IPS-20b (cell line): ENCODE results near the gene GSG1L.
"Not testable (repeated sequence)": the region's sequence is repeated elsewhere in the genome, so short reads cannot be mapped to it uniquely, and the experiment has no call there.

Experiments used
- H3K27ac ChIP-seq: one replicate; pipeline ENCODE4 v1.5.1; 2013; ENCODE audit warnings: low read length
- H3K27me3 ChIP-seq: 2 replicates; pipeline ENCODE4 v1.6.1; 2013; ENCODE audit warnings: mild to moderate bottlenecking, low read length, inconsistent platforms; ENCODE audit not compliant: insufficient read depth
- H3K36me3 ChIP-seq: 2 replicates; pipeline ENCODE4 v1.6.1; 2013; ENCODE audit warnings: low read depth, mild to moderate bottlenecking, inconsistent platforms, low read length, moderate library complexity; ENCODE audit not compliant: insufficient read depth
- H3K4me1 ChIP-seq: 2 replicates; pipeline ENCODE4 v1.6.1; 2013; ENCODE audit warnings: mild to moderate bottlenecking, control low read depth, inconsistent platforms, low read length, moderate library complexity; ENCODE audit not compliant: insufficient read depth
- H3K4me3 ChIP-seq: 2 replicates; pipeline ENCODE4 v1.5.1; 2013; ENCODE audit warnings: mild to moderate bottlenecking, low read length, inconsistent platforms
- H3K9ac ChIP-seq: 2 replicates; pipeline ENCODE4 v1.6.1; 2013; ENCODE audit warnings: low read depth, mild to moderate bottlenecking, inconsistent platforms, low read length, moderate library complexity
- H3K9me3 ChIP-seq: 2 replicates; pipeline ENCODE4 v1.6.1; 2013; ENCODE audit warnings: mild to moderate bottlenecking, low read depth, low read length, inconsistent platforms; ENCODE audit not compliant: insufficient read depth

GSG1L gene

DNA sequence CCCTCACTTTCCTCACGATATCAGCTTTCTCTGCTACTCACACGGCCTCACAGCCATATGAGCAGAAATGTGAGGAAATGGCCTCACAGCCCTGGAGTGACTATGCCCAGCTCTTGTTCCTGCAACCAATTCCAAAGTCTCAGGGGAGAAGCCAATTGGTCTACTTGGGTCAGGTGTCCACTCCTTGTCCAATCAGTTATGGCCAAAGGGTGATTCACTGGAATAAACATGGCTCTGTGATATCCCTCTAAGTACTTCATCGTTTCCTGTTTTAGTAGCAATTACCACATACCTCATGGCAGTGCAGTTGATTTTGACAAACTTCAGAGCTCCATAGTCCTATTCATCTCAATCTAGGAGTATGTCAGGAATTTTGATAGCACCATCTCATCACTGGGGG is 318.2 kb downstream of the GSG1L start:
- Histone ChIP-seq H3K9me3 (no peaks in the 10 kb centered on the region), H3K27me3 (no peaks in the 10 kb centered on the region), H3K9ac (no peak overlapping the region), H3K4me1 (no peaks in the 10 kb centered on the region), H3K27ac (no peak overlapping the region), H3K36me3 (peaks cover 5% of the 10 kb centered on the region; the same call in 1 of the 2 replicates), H3K4me3 (no peak overlapping the region)

DNA sequence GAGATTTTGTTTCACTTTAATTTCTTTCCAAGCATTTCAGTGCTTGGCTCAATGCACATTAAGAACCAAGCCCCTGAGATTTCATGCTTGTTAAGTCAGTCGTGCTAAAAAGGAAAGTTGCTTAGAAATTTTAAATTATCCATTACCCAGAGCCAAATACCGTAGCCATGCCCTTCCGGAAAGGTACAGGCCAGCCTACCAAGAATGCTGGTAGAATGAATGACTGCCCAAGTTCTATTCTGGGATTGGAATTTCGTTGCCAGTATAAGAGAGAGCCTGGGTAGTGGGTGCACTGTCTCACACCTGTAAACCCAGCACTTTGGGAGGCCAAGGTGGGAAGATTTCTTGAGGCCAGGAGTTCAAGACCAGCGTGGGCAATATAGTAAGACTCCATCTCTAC is 319.6 kb downstream of the GSG1L start:
- Histone ChIP-seq H3K9ac (no peak overlapping the region), H3K36me3 (peaks cover 9% of the 10 kb centered on the region; the same call in 1 of the 2 replicates), H3K9me3 (no peaks in the 10 kb centered on the region), H3K27me3 (no peaks in the 10 kb centered on the region), H3K4me3 (no peak overlapping the region), H3K4me1 (no peaks in the 10 kb centered on the region), H3K27ac (no peak overlapping the region)

DNA sequence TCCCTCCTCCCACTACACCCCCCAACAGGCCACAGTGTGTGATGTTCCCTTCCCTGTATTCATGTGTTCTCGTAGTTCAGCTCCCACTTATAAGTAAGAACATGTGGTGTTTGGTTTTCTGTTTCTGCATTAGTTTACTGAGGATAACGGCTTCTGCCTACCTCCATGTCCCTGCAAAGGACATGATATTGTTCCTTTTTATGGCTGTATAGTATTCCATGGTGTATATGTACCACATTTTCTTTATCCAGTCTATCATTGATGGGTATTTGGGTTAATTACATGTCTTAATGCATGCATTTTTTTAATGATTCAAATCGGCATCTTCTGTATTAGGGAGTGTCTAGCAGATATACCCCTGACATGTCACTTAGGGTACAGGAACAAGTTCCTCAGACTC is 320.5 kb downstream of the GSG1L start:
- H3K27ac ChIP-seq, H3K36me3 ChIP-seq, H3K4me1 ChIP-seq, H3K9me3 ChIP-seq, H3K27me3 ChIP-seq, H3K9ac ChIP-seq, H3K4me3 ChIP-seq: not testable (repeated sequence)

DNA sequence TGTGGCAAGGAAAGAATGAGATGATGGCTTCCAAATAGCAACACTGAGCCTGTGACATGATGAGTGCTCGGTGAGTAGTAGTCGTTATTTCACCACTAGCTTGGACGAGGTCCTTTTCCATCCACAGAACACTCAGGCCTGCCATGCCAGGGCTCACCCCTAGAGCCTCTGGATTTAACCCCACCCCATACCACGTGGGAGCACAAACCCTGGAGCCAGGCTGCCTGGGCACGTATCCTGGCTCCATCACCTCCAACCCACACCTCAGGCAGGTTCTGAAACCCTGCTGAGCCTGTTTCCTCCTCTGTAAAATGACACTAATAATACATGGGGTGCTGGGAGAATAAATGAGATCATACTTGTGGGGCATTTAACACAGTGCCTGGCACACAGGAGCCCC is 321.2 kb downstream of the GSG1L start:
- H3K9me3 ChIP-seq = no peaks in the 10 kb centered on the region
- no peaks in the 10 kb centered on the region for H3K27me3 ChIP-seq
- H3K4me1 ChIP-seq = no peaks in the 10 kb centered on the region
- no peak overlapping the region for H3K27ac ChIP-seq
- no peak overlapping the region for H3K9ac ChIP-seq
- peaks cover 9% of the 10 kb centered on the region; the same call in 1 of the 2 replicates for H3K36me3 ChIP-seq
- H3K4me3 ChIP-seq = no peak overlapping the region

DNA sequence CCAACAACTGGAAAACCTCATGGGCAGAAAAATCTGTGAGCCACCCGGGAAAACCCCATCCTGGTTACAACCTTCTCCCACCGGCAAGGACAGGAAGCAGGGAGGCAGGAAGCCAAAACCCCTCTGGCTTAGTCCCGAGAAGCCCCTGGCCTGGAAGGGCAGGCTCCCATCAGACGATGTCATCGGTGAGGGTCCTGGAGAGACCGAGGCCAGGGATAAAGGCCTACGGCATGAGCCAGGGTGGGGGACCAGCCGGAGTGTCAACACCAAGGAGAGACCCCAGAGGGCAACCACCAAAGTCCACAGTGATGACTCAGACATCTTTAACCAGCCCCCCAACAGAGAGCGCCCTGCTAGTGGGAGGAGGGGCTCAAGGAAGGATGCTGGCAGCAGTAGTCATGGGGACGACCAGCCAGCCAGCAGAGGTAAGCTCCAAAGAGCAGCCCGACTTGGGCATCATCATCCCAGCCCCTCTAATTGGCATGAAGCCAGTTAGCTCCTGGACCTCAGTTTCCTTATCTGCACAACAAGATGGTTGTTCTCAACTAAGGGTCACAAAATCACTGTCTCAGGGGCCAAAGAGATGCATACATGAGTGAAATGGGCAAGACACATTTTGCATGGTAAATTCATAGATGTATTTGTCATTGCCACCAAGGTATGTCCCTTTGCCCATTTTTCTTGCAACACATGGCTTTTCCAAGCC is 322.9 kb downstream of the GSG1L start:
- Histone ChIP-seq H3K4me3 (no peak overlapping the region), H3K9ac (no peak overlapping the region), H3K9me3 (no peaks in the 10 kb centered on the region), H3K27ac (no peak overlapping the region), H3K36me3 (peaks cover 9% of the 10 kb centered on the region; the same call in 1 of the 2 replicates), H3K27me3 (no peaks in the 10 kb centered on the region), H3K4me1 (no peaks in the 10 kb centered on the region)

DNA sequence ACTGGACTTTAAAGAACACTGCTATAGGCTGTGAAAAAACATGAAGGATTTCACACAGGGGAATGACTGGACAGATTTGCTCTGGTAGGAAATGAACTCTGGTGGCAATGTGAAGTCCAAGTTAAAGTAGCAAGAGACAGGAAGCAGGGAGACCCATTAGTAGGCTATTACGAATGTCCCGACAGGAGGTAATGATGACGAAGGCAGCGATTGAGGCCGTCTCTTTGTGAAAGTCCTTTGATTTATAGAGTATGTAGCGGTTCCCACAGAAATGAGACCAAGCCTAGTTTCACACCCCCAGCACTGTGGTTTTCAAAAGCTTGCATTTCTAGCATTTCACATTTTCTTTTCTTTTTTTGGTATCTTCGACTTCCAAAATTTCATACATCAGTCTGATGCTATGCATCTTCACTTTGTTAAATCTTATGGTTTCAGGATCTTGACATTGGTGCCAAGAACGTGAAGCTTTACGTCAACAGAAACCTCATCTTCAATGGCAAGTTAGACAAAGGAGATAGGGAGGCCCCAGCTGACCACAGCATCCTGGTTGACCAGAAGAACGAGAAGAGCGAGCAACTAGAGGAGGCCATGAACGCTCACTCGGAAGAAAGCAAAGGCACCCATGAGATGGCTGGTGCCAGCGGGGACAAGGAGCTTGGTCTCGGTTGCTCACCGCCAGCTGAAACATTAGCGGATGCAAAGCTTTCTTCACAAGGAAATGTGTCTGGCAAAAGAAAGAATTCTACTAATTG is 323.7 kb downstream of the GSG1L start:
- no peaks in the 10 kb centered on the region for H3K9me3 ChIP-seq
- no peaks in the 10 kb centered on the region for H3K27me3 ChIP-seq
- H3K4me1 ChIP-seq = no peaks in the 10 kb centered on the region
- no peak overlapping the region for H3K9ac ChIP-seq
- peaks cover 9% of the 10 kb centered on the region; the same call in 1 of the 2 replicates for H3K36me3 ChIP-seq
- H3K4me3 ChIP-seq = no peak overlapping the region
- H3K27ac ChIP-seq = no peak overlapping the region

DNA sequence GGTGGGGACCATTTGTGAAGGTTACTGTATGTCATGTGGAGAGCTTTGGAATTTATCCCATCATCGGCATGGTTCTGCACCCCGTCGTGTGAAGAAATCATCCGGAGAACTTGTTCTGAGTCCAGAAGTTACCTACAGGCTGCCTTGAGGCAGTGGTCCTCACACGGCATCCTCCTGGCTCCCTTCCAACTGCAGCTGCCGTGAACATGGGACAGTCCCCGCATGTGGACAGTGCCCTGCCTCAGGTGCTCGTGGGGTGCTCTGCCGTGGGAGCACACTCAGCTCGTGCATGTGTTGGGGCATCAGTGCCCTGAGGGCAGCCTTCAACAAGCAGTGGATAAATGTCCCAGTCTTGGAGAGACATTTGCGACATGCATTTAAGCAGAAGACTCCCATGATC is 324.9 kb downstream of the GSG1L start:
- H3K36me3 ChIP-seq = peaks cover 9% of the 10 kb centered on the region; the same call in 1 of the 2 replicates
- no peak overlapping the region for H3K9ac ChIP-seq
- no peaks in the 10 kb centered on the region for H3K27me3 ChIP-seq
- no peak overlapping the region for H3K27ac ChIP-seq
- H3K4me3 ChIP-seq = no peak overlapping the region
- H3K4me1 ChIP-seq = no peaks in the 10 kb centered on the region
- no peaks in the 10 kb centered on the region for H3K9me3 ChIP-seq
